GM18498 (cell line): ENCODE measurements around the gene TREX2.

Experiments used
- ATAC-seq: cut with Tn5 transposase; IDR thresholded peaks from one replicate; pipeline ENCODE4 v1.9.1; 2021; ENCODE audit warnings: mild to moderate bottlenecking, moderate library complexity; ENCODE audit not compliant: unreplicated experiment

The TREX2 gene

DNA sequence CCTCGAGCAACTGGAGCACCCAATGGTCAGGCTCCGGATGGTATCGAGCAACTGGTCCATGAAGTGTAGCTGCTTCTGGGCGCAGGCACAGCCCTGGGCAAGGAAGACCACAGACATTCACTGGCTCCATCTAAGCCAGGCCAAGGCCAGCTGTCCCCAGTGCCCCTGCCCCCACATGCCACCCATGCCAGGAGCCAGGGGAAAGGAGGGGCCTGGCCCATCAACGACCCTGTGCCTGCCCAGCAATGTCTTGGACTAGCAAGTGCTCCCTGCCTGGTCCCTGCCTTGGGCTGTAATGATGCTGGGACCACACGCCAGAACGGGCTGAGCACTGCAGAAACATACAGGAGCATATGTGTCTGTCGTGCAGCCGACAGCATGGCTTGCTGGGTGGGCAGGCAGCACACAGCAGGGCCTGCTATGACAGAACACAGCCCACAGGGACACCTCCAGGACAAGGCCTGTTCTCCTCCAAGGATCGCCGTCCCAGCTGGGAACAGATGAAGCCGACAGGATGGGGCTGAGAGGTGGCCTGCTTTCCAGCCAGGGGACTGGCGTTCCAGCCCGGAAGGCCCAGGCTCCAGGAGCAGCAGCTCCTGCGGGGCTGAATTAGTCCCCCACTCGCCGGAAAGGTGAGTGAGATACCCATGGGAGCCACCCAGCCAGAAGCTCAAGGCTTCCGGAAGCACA lies 11.4 kb upstream of the TREX2 start:
- no peak for ATAC-seq

DNA sequence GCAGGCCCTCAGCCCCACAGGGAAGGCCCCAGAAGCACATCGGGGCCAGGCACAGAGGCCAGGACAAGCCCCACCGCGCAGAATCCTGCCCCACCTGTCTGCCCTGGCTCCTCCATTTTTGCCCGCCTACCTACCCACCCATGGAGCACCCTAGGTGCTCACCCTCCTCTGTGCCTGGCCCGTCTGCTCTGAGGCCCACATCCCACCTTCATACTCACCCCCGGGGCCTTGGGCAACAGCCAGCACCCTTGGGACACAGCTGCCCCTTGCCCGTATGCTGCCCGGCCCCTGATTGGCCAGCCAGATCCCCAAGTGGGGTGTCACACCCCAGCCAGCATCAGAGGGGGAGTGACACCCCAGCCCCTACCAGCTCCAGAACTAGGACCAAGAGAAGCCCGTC lies 10.8 kb upstream of the TREX2 start:
- no peak for ATAC-seq

DNA sequence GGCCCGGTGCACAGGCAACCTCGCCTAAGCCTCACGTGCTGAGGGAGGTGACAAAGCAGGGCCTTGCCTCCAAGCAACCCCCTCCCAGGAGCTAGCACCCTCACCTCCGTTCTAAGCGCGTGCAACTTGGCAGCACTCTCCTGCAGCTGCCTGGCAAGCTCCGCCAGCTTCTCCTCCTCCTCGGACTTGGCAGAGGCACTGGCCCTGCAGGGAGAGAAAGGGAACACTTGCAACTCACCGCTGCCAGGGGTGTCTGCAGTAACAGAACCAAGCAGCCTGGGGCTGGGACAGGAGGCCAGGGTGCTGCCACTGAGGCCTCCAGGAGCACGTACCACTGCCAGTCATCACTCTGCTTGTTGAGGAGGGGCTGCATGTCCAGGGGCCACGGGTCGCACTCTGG lies 10.3 kb upstream of the TREX2 start:
- no peak for ATAC-seq

DNA sequence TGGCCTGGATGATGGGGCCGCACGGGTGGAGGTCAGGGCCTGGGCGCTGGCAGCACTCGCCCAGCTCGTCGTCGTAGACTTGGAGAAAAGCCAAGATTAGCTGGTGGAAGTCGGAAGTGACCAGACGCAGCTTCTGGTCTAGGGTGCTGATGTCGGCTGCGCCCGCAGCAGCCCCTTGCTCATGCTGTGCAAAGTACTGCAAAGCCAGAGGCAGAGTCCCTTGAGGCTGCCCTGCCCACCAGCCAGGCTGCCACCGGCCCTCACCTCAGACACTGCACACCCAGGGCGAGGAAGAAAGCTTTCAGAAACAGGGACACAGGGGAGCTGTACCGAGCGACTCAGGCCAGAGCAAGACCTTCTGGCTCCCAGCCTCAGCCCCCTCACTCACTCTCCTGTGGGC lies 9.7 kb upstream of the TREX2 start:
- ATAC-seq: no peak

DNA sequence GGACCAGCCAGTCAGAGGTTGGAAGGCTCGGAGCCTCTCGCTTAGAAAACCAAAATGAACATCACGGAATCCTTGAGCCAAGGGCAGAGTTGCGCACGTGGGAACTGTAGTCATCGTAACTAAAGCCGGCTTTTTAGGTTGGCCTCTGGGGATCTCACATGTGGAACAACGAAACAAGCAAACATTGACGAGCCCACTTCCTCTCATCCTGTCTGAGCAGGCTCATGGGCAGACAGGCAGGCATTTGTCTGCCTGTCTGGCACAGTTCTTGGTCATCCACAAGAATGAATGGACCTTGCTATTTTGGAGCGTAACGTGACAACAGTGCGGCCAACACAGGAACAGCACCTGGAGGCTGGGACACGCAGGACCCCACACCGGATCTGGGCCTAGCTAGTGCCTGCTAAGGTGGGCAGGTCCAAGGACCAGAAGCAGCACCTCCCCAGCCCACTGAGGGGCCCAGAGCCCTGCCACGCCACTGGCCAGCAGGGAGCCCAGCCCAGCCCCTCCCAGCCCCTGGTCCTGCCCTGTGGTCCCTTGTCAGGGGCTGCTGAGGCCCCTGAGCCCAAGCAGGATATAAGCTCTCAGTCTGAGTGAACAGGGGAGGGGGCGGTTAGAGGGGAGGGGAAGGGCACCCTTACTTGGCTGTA lies 9.2 kb upstream of the TREX2 start:
- ATAC-seq: no peak

DNA sequence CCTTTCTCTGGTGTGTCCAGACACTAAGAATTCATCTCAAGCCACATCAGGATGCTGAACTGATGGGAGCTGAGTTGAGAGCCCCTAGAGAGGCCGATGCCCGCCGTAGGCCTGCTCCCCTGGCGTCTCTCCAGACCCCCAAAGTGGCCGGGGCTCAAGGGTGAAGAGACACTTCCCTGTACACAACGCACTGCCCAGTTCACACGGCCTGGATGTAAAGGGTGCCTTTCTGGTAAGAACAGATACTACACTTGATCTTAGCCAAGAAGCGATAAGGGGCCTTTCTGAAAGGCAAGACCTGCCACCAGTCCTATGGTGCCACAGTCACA lies 5.1 kb upstream of the TREX2 start:
- ATAC-seq: no peak

DNA sequence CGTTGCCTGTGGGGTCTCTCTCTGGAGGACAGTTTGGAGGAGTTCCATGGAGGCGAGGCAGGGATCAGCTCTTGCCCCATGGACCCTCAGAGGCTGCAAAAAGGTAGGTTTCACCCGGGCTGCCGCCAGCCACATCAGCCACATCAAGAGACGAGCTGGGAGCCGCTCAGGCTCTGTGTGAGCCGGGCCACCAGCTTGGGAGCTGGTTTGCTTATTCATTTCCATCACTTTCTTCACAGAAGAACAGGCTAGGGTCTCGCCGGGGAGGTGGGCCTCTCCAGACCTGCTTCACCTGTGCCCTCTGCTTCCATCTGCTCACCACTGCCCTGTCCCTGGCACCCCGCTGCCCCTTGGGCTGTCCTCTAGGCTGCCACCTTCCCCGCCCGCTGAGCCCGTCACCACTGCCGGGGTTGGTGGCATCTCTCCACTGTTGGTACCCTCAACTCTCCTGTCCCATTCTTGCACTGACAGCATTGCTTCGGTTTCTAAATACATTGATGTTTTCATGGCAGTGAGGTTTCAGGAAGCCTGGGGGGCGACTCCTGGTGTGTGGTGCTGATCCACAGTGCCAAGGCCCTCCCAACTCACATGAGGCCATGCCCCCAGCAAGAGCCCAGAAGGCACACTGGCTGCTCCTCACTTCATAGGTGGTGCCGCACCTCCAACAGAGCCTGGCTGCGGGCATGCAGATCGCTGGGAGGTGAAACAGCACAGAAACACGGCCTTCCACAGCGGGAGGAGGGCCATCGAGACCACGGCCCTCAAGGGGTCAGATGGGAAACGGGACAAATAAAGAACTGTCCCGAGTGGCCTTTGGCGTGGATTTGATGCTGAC lies 4.5 kb upstream of the TREX2 start:
- no peak for ATAC-seq

DNA sequence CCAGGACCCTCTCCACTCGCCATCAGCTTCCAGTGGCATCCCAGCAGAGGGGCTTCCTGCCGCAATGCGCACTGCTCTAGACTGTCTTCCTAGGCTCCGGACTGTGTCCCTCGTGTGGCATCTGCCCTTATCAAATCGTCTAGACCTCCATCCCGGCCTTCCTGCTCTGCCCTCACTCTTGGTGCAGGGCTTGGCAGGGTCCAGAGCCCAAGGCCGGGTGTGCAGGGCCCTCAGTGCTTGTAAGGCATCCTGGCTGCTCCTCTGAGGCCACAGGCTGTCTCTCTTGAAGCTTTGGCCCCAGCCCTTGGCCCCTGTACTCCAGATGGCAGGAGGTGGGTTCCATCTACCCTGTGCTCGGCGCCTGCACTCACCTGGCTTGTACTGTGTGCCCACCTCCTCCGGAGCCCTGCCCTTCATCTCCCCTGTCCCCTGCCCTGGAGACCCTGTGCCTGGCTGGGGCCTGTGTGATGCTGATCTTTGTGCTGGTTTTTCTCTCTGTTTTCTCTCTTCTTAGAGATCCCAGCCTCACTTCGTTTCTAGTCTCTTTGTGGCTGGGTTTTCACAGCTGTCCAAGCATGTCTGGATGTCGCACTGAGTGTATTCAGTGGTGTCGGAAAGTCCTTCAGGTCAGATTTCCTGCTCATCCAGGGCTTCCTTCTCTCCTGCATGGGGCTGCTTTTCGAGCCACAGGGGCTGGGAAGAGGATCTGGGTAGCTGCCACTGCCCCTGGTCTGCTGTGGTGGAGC lies 3.7 kb upstream of the TREX2 start:
- ATAC-seq: no peak

DNA sequence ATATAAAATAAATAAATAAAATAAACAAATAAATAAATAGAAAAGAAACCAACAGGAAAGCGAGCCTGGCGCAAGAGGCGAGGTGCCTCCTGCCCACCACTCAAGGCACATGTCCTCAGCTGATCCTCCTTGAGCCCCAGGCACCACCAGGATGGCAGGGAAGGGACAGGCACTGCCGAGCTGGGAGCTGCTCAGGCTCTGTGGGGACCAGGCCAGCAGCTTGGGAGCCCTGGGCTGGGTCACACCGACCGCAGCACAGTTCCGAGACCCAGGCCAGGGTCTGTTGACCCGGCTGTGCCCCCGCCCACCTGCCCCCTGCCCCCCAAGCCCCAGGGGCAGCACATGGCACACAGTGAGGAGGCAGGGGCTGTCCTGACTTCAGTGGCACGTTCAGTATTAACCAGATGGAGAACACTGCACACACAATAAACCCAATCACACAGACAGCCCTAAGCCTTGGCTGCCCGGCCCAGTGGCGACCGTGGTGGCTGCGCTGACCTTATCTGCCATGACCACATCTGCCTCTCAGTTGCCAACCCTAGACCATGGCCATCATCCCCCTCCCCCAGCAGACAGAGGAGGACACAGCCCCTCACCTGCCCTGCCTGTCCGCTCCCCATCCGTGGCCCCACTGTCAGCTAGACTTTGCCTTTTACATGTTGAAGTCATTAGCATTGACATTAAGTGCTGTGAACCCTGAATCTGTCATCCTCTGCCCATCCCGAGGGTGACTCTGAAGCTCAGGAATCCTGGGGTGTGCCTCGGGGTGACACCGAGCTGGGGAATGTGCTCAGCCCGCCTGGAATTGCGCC lies 2.9 kb upstream of the TREX2 start:
- no peak for ATAC-seq

DNA sequence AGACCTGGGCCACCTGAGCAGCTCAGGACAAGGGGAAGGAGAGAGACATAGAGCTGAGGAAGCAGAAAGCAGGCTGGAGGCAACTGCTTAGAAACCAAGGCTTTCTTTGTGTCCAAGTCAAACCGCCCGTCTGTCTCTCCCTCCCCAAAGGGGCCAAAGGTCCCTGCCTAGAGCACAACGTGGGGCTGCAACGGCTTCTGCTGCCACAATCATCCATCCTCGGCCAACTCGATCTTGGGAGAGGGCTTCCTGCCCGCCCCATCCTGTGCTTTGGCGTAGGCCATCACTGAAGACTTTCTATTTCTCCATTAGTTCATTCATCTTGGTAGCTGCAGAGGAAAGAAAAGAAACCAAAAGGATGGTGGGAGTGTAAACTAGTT lies 1.7 kb upstream of the TREX2 start:
- no peak for ATAC-seq

DNA sequence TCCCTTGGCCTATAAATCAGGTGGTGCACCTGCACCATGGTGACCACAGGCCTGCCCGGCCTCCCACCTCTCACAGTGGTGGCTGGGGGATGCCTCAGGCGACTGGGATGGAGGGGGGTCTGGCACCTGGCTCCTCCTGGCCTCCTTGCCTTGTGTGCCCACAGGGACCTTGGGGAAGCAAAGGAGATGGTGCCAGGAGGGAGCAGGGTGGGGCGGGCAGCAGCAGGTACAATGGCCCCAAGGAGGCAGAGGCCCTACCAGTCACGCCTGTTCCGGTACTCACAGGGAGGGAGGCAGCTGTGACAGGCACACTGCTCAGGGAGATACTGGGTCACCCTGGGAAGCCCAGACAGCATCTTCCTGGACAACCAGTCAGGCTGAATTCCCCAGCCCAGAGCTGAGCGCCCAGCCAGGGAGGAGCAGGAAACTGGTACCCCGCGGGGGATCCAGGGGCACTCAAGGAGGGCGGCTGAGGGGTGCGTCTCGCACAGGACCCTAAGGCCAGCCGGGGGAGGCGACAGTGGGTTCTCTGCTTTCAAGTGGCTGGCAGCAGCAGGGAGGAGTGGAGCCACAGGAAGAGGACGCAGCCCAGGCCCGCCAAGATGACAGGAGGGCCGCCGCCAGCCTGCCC lies 1.2 kb upstream of the TREX2 start:
- ATAC-seq: no peak

DNA sequence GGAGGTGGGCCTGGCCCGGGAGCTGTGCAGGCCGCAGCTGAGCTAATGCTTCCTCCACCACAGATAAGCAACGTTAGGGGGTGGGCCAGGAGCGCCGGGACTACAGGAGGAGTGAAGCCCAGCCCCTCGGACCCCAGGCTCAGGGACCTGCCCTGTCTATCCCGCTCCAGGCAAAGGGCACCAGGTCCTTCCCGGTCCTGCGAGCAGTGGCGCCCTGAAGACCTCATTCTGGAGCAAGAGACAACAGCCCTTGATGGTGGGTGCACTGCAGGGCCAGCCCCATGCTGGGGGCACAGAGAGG lies 730 bp upstream of the TREX2 start:
- ATAC-seq: no peak

DNA sequence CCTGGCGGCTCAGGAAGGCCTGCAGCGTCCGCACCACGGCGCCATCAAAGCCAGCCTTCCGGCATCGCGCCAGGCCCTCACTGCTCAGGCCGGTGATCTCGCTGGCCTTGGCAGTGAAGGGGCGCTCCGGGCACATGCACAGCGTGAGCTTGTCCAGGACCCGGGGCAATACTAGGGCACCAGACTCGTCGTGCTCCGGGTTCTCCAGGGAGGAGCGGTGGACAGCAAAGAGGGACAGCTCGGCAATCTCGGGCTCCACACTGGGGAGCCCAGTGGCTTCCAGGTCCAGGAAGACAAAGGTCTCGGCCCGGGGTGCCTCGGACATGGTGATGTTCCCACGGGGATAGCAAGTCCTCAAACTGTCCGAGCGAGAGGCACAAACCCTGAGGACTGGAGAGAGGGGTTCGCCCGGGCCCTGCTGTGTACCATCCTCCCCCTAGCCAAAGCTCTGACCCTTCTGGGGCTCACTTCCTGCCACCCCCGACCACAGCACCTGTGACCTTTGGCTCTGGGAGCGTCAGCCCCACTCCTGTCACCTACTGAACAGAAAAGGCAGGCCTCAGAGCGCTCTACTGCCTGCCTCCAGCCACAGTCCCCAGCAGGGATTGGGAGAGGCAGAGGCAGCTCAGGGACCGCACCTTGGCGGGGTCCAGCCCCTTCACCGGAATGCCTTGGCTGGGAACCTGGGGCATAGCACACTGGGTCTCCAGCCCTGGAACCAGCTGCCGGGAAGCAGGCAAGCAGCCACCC lies 575 bp downstream of the TREX2 start:
- ATAC-seq: no peak

DNA sequence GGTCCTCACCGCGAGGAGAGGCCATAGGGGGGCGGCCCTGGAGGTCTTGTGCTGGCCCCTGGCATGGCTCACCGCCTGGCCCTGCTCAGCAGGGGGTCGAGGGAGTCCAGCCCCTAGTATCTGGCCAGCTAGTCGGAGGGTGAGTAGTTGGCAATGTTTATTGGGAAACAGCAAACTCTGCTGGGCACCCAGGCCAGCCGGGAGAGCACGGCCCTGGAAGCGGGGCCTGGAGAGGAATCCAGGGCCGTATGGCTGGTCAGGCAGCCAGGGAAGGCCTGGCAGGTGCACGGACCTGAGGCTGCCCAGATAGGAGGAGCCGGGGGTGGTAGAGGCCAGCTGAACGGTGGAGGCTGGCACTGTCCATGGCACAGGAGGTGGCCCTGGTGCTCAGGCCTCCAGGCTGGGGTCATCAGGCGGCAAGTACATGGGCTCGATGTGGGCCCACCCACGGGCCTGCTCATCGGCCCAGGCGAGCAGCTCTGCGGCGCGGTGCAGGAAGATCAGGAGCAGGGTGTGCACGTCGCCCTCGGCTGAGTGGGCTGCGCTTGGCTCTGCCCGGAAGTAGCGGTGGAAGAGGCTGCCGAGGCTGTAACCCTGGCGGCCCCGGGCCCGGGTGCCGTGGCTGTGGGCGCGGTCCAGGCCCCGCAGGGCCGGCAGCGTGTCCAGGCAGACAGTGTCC lies 1.4 kb downstream of the TREX2 start:
- ATAC-seq: no peak

DNA sequence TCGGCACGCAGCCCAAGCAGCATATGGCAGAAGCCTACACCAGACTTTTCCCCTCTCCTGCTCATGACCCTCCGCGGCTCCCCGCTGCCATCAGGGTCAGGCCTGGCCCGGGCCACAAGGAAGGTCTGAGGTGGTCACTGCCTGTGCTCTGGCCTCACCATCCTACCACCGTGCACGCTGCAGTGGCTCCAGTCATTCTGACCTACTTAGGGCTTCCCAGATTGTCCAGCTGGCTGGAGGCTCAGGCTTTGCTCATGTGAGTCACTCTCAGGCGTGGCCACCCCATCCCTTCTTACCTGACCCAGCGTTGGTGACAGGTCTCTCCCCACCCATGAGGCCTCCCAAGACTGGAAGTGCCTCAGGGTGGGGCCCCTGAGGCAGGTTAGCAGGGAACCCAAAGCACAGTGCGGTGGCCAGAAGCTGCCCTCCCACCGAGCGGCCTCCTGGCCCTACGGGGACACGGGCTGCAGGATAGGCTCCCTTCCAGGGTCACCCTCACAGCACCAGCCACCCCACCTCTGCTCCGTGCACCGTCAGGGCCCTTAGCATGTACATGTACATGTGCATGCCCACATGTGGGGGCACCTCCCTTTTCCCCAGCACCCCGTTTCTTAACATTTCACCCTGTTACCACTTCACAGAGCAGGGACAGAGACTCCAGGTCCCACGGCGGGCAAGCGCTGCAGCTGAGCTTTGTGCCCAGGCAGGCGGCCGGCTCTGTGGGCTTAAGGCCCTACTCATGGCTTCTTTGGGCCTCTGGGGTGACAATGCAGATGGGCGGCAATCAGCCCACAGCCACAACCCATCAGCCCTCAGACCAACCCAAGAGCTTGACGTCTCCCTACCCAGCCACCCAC lies 2.2 kb downstream of the TREX2 start:
- no peak for ATAC-seq

DNA sequence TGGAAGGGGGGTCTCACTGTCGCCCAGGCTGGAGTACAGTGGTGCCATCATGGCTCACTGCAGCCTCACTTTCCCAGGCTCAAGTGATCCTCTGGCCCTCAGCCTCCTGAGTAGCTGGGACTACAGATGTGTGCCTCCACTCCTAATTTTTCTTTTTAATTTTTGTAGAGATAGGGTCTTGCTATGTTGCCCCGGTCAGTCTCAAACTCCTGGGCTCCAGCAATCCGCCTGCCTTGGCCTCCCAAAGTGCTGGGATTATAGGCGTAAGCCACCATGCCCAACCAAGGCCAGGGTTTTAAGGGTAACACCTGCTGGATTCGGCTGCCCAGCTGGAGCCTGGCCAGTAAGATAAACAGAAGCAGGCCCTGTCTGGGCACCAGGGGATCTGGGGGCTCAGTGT lies 3.4 kb downstream of the TREX2 start:
- no peak for ATAC-seq

DNA sequence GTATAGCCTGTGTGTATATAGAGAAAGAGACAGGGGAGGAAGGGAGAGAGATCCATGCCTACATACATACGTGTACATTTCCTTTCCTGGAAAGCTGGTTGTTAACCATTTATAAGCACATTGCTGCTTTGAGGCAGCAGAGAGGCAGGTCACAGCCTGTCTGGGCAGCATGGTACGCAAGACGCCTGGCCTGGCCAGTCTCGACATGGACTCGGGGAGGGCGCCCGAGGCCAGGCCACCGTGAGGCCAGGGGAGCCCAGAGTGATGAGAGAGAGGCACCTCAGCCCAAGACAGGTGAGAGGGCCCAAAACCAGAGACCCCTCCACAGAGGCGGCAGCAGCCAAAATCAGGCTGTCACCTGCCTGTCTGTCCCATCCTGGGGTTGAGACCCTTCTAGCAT lies 3.9 kb downstream of the TREX2 start:
- ATAC-seq: no peak

DNA sequence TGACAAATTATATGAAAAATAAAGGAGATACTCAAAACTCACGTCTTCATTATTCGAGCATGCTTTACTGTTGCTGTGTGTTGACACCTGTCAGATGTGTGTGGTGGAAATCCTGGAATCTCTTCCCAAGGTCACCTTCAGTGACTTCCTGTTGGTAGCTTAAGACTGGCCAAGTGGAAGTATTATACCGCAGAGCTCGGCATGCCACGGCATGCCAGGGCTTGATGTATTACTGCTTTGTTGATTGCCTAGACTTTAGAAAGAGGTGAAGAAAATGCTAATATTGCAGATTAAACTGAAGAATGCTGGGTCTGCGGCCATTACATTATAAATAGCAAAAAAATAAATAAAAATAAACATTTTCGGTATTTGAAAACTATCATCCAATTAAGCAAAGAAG lies 4.6 kb downstream of the TREX2 start:
- ATAC-seq: no peak
